ENCODE measurements around the gene ADM2.

- no peak for TF ChIP-seq MEF2A (IDR thresholded peaks at IDR 0.05; ENCODE audit: borderline replicate concordance, low read depth)
- TF ChIP-seq RAD21 (IDR thresholded peaks at IDR 0.05; ENCODE audit: low read length): no peak
- no peak for TF ChIP-seq MAX (IDR thresholded peaks at IDR 0.05; ENCODE audit: low read depth)
- TF ChIP-seq JUND (IDR thresholded peaks at IDR 0.05): no peak
- TF ChIP-seq POLR2AphosphoS5 (IDR thresholded peaks at IDR 0.05; ENCODE audit: low read depth, low read length): no peak
- TF ChIP-seq SIN3A (IDR thresholded peaks at IDR 0.05; ENCODE audit: borderline replicate concordance, low read depth, low read length): no peak
- TF ChIP-seq, protein P1, sequence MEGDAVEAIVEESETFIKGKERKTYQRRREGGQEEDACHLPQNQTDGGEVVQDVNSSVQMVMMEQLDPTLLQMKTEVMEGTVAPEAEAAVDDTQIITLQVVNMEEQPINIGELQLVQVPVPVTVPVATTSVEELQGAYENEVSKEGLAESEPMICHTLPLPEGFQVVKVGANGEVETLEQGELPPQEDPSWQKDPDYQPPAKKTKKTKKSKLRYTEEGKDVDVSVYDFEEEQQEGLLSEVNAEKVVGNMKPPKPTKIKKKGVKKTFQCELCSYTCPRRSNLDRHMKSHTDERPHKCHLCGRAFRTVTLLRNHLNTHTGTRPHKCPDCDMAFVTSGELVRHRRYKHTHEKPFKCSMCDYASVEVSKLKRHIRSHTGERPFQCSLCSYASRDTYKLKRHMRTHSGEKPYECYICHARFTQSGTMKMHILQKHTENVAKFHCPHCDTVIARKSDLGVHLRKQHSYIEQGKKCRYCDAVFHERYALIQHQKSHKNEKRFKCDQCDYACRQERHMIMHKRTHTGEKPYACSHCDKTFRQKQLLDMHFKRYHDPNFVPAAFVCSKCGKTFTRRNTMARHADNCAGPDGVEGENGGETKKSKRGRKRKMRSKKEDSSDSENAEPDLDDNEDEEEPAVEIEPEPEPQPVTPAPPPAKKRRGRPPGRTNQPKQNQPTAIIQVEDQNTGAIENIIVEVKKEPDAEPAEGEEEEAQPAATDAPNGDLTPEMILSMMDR (IDR thresholded peaks at IDR 0.05): no peak
- TF ChIP-seq EP300 (IDR thresholded peaks at IDR 0.05; ENCODE audit: borderline replicate concordance in 1 of 2, low read depth in 1 of 2, low read length in 1 of 2): no peak
- TF ChIP-seq, protein P2, sequence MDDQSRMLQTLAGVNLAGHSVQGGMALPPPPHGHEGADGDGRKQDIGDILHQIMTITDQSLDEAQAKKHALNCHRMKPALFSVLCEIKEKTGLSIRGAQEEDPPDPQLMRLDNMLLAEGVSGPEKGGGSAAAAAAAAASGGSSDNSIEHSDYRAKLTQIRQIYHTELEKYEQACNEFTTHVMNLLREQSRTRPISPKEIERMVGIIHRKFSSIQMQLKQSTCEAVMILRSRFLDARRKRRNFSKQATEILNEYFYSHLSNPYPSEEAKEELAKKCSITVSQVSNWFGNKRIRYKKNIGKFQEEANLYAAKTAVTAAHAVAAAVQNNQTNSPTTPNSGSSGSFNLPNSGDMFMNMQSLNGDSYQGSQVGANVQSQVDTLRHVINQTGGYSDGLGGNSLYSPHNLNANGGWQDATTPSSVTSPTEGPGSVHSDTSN (IDR thresholded peaks at IDR 0.05): no peak
- TF ChIP-seq ZBTB33 (IDR thresholded peaks at IDR 0.05; ENCODE audit: borderline replicate concordance, low read depth): no peak
- no peak for TF ChIP-seq TAF1 (IDR thresholded peaks at IDR 0.05; ENCODE audit: borderline replicate concordance, low read depth, low read length)
- no peak for TF ChIP-seq FOXM1 (IDR thresholded peaks at IDR 0.05; ENCODE audit: low read depth)
These were observed 41.0 kb downstream of the ADM2 start for GRCh38 chr22:50522208-50522805.

All from SK-N-SH (cell line).